ENCODE results near the gene TMEM201. TPM values are rescaled to one million over a fixed set of nuclear protein-coding genes. Genes with fewer than 3 reads are reported as not detected.

Gene TMEM201
- total and polyA plus RNA-seq, 2 of the 13 experiments (the other 11 are each of a cell fraction or from before 2014, with no cell fraction given) = 1.5 to 8.2 TPM

GRCh38 chr1:9570886-9571529, 17.7 kb upstream of the TMEM201 start (continued):
- TF ChIP-seq CEBPB (IDR thresholded peaks at IDR 0.05; ENCODE audit: borderline replicate concordance, low read depth, low read length) (peak; percentile 50; the same call in 1 of the 2 replicates), ARID5B (CRISPR knock-in tag; IDR thresholded peaks at IDR 0.05) (peak; percentile 34; the same call in 1 of the 2 replicates), KDM1A (CRISPR knock-in tag; IDR thresholded peaks at IDR 0.05) (peak; percentile 31; the same call in 1 of the 2 replicates), FOXP4 (CRISPR knock-in tag; IDR thresholded peaks at IDR 0.05) (peak; percentile 48; the same call in 1 of the 2 replicates), RCOR2 (CRISPR knock-in tag; IDR thresholded peaks at IDR 0.05) (peak; percentile 59; the same call in 1 of the 2 replicates), CEBPG (CRISPR knock-in tag; IDR thresholded peaks at IDR 0.05) (peak; percentile 74), ZBTB33 (CRISPR knock-in tag; IDR thresholded peaks at IDR 0.05) (peak; percentile 86)
